Activated naive CD8-positive, alpha-beta T cell (primary cell): ENCODE results near the gene RXRA.

Experiments used
- H3K27ac Mint-ChIP-seq: one replicate; pipeline ENCODE4 v1.8.0; 2021; ENCODE audit warnings: mixed read lengths
- H3K27me3 Mint-ChIP-seq: one replicate; pipeline ENCODE4 v1.8.0; 2021; ENCODE audit warnings: mixed read lengths
- H3K36me3 Mint-ChIP-seq: one replicate; pipeline ENCODE4 v1.8.0; 2021; ENCODE audit warnings: mixed read lengths
- H3K4me1 Mint-ChIP-seq: one replicate; pipeline ENCODE4 v1.8.0; 2021; ENCODE audit warnings: low read depth, mixed read lengths
- H3K4me3 Mint-ChIP-seq: one replicate; pipeline ENCODE4 v1.8.0; 2021; ENCODE audit warnings: mild to moderate bottlenecking, mixed read lengths
- H3K9me3 Mint-ChIP-seq: one replicate; pipeline ENCODE4 v1.8.0; 2021; ENCODE audit warnings: low read depth, mixed read lengths

RXRA gene

GRCh38 chr9:134344068-134344799, 18.0 kb downstream of the RXRA start:
- Mint-ChIP-seq H3K36me3 (no peaks in the 10 kb centered on the region), H3K27me3 (no peaks in the 10 kb centered on the region), H3K27ac (peak overlapping the region; percentile 69), H3K9me3 (no peaks in the 10 kb centered on the region), H3K4me1 (peaks cover 17% of the 10 kb centered on the region), H3K4me3 (peak overlapping the region; percentile 35)

DNA sequence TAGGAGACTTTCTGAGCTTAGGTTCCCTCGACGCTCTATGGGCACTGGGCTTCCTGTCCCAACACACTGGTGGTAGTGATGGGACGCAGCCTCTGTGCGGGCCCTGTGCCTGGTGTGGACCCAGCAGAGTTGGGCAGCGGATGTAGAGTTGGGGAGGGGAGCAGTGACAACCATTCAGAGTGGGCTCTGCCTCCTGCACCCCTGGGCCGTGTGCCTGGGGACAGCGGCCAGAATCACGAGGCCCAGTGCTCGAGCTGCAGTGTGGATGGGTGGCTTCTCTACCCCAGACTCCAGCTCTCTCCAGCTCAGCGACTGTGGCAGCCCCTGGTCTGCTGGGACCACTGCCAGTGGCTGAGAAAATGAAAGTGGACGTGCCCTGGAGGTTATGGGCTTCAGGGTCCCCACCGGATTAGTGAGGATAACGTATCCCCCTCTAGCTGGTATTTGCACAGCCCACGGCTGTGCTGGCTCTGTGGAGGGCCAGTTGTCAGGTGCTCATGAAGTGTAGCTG, 18.6 kb downstream of the RXRA start:
- Mint-ChIP-seq H3K27ac (peak overlapping the region; percentile 69), H3K9me3 (no peaks in the 10 kb centered on the region), H3K4me3 (no peak overlapping the region), H3K4me1 (peaks cover 17% of the 10 kb centered on the region), H3K36me3 (no peaks in the 10 kb centered on the region), H3K27me3 (no peaks in the 10 kb centered on the region)

- Mint-ChIP-seq H3K27ac (no peak overlapping the region), H3K9me3 (no peaks in the 10 kb centered on the region), H3K4me3 (no peak overlapping the region), H3K36me3 (no peaks in the 10 kb centered on the region), H3K4me1 (peaks cover 17% of the 10 kb centered on the region), H3K27me3 (no peaks in the 10 kb centered on the region)
These were observed 19.5 kb downstream of the RXRA start for GRCh38 chr9:134345737-134346136.

GRCh38 chr9:134346151-134346550, 19.9 kb downstream of the RXRA start:
- no peaks in the 10 kb centered on the region for H3K27me3 Mint-ChIP-seq
- H3K9me3 Mint-ChIP-seq = no peaks in the 10 kb centered on the region
- no peaks in the 10 kb centered on the region for H3K36me3 Mint-ChIP-seq
- peaks cover 17% of the 10 kb centered on the region for H3K4me1 Mint-ChIP-seq
- no peak overlapping the region for H3K27ac Mint-ChIP-seq
- H3K4me3 Mint-ChIP-seq = no peak overlapping the region

DNA sequence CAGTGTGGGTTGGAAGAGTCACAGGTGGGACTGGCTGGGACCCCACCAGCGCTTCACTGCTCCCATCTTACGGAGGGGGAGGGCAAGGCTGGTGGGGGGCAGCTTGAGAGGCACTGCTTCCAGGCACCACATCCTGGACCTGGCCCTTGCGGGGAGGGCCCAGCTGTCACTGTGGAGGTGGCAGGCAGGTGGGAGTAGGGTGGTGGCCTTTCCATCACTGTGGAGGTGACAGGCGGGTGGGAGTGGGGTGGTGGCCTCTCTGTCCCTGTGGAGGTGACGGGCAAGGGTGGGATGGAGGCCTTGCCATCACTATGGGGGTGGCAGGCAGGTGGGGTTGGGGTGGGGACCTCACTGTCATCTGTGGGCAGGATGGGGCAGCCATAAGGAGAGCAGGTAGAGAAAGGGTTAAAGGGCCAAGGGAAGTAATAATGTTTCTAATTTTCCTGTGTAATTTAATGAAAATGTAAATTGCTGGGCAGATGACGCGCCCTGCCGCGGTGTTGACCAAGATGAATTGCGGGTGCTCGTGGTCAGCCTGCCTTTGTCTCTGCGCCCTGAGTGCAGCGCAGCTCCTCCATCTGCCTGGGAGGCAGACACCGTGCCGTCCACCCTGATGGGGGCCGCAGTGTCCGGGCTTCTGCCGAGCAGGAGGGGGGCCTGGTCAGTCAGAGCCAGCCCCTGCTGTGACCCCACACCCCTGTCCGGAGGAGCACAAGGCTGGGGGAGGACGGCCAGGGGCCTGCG, 20.8 kb downstream of the RXRA start:
- no peak overlapping the region for H3K27ac Mint-ChIP-seq
- no peaks in the 10 kb centered on the region for H3K27me3 Mint-ChIP-seq
- no peaks in the 10 kb centered on the region for H3K9me3 Mint-ChIP-seq
- peaks cover 17% of the 10 kb centered on the region for H3K4me1 Mint-ChIP-seq
- H3K36me3 Mint-ChIP-seq = no peaks in the 10 kb centered on the region
- no peak overlapping the region for H3K4me3 Mint-ChIP-seq

- Mint-ChIP-seq H3K9me3 (no peaks in the 10 kb centered on the region), H3K4me1 (peaks cover 15% of the 10 kb centered on the region), H3K4me3 (no peak overlapping the region), H3K27ac (no peak overlapping the region), H3K36me3 (no peaks in the 10 kb centered on the region), H3K27me3 (no peaks in the 10 kb centered on the region)
These were observed 21.7 kb downstream of the RXRA start for GRCh38 chr9:134347996-134348395.

DNA sequence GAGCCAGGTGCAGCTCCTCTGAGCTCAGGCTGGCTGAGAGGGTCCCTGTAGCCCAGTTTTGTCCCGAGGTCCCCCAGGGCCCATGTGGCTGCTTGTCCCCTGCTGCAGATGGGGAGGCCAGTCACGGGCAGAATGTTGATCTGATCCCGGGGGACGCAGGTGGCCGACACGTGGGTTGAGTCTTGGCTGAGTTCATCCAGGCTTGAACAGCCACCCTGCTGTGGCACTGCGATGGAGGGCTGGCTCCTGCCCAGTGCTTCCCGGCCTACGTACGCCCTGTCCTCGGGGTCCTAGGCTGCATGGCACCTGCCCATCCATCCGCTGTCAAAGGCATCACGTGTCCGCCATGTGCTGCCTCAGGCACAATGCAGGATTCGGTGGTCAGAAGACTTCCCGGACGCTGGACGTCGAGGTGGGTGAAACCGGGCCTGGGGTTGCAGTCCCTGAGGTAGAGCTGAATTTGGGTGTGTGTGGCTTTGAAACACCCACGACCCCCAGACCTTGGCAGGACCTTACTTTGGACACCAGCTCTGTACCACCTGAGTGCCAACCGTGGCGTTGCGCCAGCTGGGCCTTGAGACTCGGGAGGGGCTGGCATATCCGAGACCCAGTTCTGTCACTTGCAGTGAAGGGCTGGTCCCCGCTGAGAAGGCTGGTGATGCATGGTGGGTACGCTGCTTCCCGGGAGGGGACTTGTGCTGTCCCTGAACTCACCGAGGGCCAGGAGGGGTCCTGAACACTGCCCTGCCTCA, 22.3 kb downstream of the RXRA start:
- Mint-ChIP-seq H3K27me3 (no peaks in the 10 kb centered on the region), H3K27ac (no peak overlapping the region), H3K4me1 (peaks cover 10% of the 10 kb centered on the region), H3K4me3 (no peak overlapping the region), H3K9me3 (no peaks in the 10 kb centered on the region), H3K36me3 (no peaks in the 10 kb centered on the region)

DNA sequence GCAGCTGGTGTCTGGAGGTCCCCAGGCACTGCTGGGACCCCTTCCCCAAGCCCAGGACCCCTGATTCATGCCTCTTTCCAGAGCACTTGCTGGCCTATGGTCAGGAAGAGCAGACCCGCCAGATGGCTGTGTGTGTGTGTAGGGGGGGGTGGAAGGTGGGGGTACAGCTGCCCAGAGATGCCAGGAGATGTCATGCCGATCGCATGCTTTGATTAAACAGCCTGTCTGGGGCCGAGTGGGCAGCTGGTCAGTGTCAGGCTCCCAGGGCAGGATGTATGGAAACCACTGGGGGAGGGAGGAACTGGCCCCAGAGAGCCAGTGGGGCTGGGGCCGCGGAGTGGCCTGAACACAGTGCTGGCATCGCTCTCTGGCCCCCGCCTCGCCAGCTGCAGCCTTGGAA, 23.7 kb downstream of the RXRA start:
- H3K4me1 Mint-ChIP-seq = peaks cover 2% of the 10 kb centered on the region
- no peaks in the 10 kb centered on the region for H3K27me3 Mint-ChIP-seq
- H3K4me3 Mint-ChIP-seq = no peak overlapping the region
- no peaks in the 10 kb centered on the region for H3K9me3 Mint-ChIP-seq
- H3K36me3 Mint-ChIP-seq = no peaks in the 10 kb centered on the region
- H3K27ac Mint-ChIP-seq = no peak overlapping the region

GRCh38 chr9:134350416-134350994, 24.2 kb downstream of the RXRA start:
- Mint-ChIP-seq H3K4me1 (no peaks in the 10 kb centered on the region), H3K9me3 (no peaks in the 10 kb centered on the region), H3K27ac (no peak overlapping the region), H3K27me3 (no peaks in the 10 kb centered on the region), H3K36me3 (no peaks in the 10 kb centered on the region), H3K4me3 (no peak overlapping the region)

DNA sequence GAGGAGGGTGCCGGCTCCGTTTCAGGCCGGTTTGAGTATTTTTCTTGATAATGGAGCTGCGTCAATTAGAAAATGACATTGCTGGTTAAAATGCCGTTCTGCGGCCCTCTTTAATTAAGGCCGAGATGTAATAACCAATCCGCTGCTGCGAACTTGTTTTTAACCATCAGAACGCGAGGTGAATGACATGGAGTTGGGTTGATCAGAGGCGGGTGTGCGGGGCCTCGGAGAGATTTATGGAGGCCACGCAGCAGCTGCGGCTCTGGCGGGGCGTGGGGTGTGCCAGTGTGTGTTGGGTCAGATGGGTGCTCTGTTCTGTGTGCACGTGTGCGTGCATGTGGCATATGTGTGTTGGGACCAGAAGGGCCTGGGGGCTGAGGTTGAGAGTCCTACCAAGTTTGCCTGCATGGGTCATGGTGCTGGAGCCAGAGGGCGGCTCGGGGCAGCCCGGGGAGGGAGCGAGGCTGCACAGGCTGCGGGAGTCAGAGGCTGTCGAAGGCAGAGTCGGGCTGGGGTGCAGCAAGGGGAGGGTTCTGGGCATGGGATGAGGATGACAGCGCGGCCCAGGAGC, 25.4 kb downstream of the RXRA start:
- Mint-ChIP-seq H3K4me1 (no peaks in the 10 kb centered on the region), H3K4me3 (no peak overlapping the region), H3K36me3 (no peaks in the 10 kb centered on the region), H3K27ac (no peak overlapping the region), H3K27me3 (no peaks in the 10 kb centered on the region), H3K9me3 (no peaks in the 10 kb centered on the region)

DNA sequence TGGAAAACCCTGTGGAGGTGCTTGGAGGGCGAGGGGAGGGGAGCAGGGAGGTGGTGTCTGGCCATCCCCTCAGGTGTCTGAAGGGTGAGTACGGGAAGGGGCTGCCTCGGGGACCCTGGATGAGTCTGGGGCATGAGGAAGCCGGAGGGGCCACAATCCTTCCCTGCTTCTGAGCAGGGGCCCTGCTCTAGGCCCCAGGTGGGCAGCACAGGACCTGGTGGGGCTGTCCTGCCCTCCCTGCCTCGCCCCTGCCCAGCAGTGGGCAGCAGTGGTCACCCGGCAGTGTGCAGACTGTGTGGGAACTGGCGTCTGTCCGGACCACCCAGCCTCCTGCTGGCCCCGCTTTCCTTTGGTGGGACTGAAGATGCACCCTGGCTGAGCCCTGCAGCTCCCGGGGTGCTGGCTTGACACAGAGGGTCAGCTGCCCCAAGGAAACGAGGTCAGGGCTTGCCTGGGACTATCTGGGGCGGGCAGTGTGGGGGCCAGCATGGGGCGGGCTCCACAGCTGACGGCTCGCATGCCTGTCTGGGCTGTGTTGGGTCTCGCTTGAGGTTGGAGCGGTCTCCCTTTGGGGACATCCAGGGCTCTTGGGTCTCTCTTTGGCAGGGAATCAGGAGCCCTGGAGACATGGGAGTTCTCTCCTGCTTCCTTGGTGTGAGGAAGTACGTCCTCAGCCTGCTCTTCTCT, 26.1 kb downstream of the RXRA start:
- Mint-ChIP-seq H3K27ac (no peak overlapping the region), H3K4me1 (no peaks in the 10 kb centered on the region), H3K27me3 (no peaks in the 10 kb centered on the region), H3K4me3 (no peak overlapping the region), H3K36me3 (no peaks in the 10 kb centered on the region), H3K9me3 (no peaks in the 10 kb centered on the region)

- Mint-ChIP-seq H3K9me3 (no peaks in the 10 kb centered on the region), H3K4me3 (no peak overlapping the region), H3K4me1 (no peaks in the 10 kb centered on the region), H3K27ac (no peak overlapping the region), H3K36me3 (no peaks in the 10 kb centered on the region), H3K27me3 (no peaks in the 10 kb centered on the region)
These were observed 27.3 kb downstream of the RXRA start for GRCh38 chr9:134353539-134353938.

- Mint-ChIP-seq H3K27me3 (no peaks in the 10 kb centered on the region), H3K4me3 (no peak overlapping the region), H3K27ac (no peak overlapping the region), H3K9me3 (no peaks in the 10 kb centered on the region), H3K4me1 (no peaks in the 10 kb centered on the region), H3K36me3 (no peaks in the 10 kb centered on the region)
These were observed 28.9 kb downstream of the RXRA start for GRCh38 chr9:134355158-134355557.

DNA sequence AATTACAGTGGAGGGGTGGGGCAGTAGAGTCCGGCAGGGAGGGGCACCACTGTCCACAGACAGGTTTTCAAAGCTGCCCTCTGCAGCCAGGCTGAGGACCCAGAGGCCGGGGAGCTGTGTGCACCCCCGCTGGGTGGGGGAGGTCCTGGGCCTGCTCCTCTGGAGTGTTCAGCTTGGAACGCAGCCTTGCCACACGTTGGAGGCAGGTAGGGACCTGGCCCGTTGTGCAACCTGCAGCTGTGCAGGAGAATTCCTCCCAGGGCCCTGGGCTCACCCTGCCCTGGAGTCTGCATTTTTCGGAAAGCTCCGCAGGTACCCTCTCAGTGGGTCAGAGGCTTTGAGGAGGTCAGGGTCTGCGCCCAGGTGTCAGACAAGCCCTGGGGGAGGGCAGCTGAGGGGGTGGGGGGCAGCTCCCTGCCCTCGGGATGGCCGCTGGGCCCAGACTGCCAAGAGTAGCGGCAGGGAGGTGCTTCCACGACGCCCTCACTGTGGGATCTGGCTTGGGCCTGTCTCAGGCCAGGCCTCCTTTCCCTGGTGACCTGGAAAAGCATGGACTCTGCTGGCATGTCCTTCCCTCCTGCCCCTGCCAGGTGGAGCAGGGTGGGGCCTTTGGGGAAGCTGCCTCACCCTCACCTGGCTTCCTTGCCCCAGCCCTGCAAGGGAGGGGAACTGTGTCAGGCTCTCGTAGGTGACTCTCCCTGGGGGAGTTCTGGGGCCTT, 29.5 kb downstream of the RXRA start:
- Mint-ChIP-seq H3K9me3 (no peaks in the 10 kb centered on the region), H3K27me3 (no peaks in the 10 kb centered on the region), H3K4me1 (no peaks in the 10 kb centered on the region), H3K36me3 (no peaks in the 10 kb centered on the region), H3K4me3 (no peak overlapping the region), H3K27ac (no peak overlapping the region)
